Prostate gland (tissue), 2 donors: ENCODE measurements around the gene GHRL. TPM values are rescaled to one million over a fixed set of nuclear protein-coding genes. Genes with fewer than 3 reads are reported as not detected.

Experiments
- DNase-seq: peaks from one replicate; pipeline ENCODE4 v3.0.0-alpha.2; 2019; ENCODE audit warnings: low spot score
- H3K27ac ChIP-seq, 2 donors: fragments of 200-600 bp; sonication (generic); 2 replicates each; pipeline ENCODE4 v1.5.1; 2017 to 2019
- H3K27me3 ChIP-seq: fragments of 200-600 bp; sonication (generic); replicated peaks from 2 replicates; pipeline ENCODE4 v1.5.1; 2019; ENCODE audit not compliant: insufficient read depth
- H3K36me3 ChIP-seq, 2 donors: fragments of 200-600 bp; sonication (generic); 1 replicate in 1 of 2; 2 replicates in 1 of 2; pipeline versions ENCODE4 v1.5.1 to v1.8.1; 2017 to 2019
- H3K4me1 ChIP-seq: fragments of 200-600 bp; sonication (generic); replicated peaks from 2 replicates; pipeline ENCODE4 v1.5.1; 2019
- H3K4me3 ChIP-seq, 2 donors: fragments of 200-600 bp; sonication (generic); 2 replicates each; pipeline ENCODE4 v1.5.1; 2017 to 2019
- H3K9me3 ChIP-seq: fragments of 200-600 bp; sonication (generic); 2 replicates; pipeline ENCODE4 v1.5.1; 2017
- CTCF ChIP-seq, 4 experiments: fragments of 200-600 bp in 2 of 4; fragments of 450-650 bp in 2 of 4; sonication (generic) in 2 of 4; IDR thresholded peaks; 1 replicate in 3 of 4; 2 replicates in 1 of 4; pipeline ENCODE4 v1.5.1; 2016 to 2019; ENCODE audit warnings: antibody characterized with exemption in 4 of 4, mild to moderate bottlenecking in 2 of 4, moderate library complexity in 2 of 4
- POLR2A ChIP-seq: fragments of 450-650 bp; IDR thresholded peaks from one replicate; pipeline ENCODE4 v1.6.1; 2016; ENCODE audit warnings: antibody characterized with exemption, mild to moderate bottlenecking
- POLR2AphosphoS5 ChIP-seq: sonication (generic); formaldehyde crosslinking; IDR thresholded peaks from one replicate; pipeline ENCODE4 v1.6.1; 2017; ENCODE audit warnings: antibody characterized with exemption
- WGBS: methylation state at CpG from one replicate; pipeline ENCODE4 v1.1.5; 2018; 5-methylcytosine and 5-hydroxymethylcytosine counted together
- intact Hi-C: fragments of 100-400 bp; cut with DNase I; formaldehyde crosslinking; loops from one replicate; pipeline ENCODE4 v1.14.2; 2022
- total RNA-seq, 2 donors: library from RNA; depleted of rRNA; stranded (reverse); fragments of >200 nt; gene quantifications; one replicate each; pipeline ENCODE4 v1.1.0, GENCODE V29; 2016

Gene GHRL
- total RNA-seq, 2 donors from 2014 or later = 3.0 TPM; not detected in 1

GRCh38 chr3:10336761-10337160, 44.0 kb upstream of the GHRL start:
- H3K4me3 ChIP-seq = no peak overlapping the region
- DNase-seq = no peak
- no peak overlapping the region for H3K27ac ChIP-seq
- WGBS = 92% methylated on average over 11 of the region's 11 CpGs
- intact Hi-C loops = no loop called here
- no peaks in the 10 kb centered on the region for H3K9me3 ChIP-seq
- no peaks in the 10 kb centered on the region for H3K27me3 ChIP-seq
- no peaks in the 10 kb centered on the region for H3K36me3 ChIP-seq
- TF ChIP-seq POLR2A (no peak), POLR2AphosphoS5 (no peak), CTCF (IDR thresholded peaks at IDR 0.05) (no peak)
- no peaks in the 10 kb centered on the region for H3K4me1 ChIP-seq

GRCh38 chr3:10335871-10336622, 43.3 kb upstream of the GHRL start:
- intact Hi-C loops = no loop called here
- DNase-seq = no peak
- WGBS = 81% methylated on average over 29 of the region's 29 CpGs
- TF ChIP-seq POLR2AphosphoS5 (no peak), CTCF (IDR thresholded peaks at IDR 0.05) (no peak)
- Histone ChIP-seq H3K4me1 (no peaks in the 10 kb centered on the region), H3K27ac (no peak overlapping the region), H3K9me3 (no peaks in the 10 kb centered on the region), H3K36me3 (no peaks in the 10 kb centered on the region), H3K27me3 (no peaks in the 10 kb centered on the region), H3K4me3 (no peak overlapping the region)

DNA sequence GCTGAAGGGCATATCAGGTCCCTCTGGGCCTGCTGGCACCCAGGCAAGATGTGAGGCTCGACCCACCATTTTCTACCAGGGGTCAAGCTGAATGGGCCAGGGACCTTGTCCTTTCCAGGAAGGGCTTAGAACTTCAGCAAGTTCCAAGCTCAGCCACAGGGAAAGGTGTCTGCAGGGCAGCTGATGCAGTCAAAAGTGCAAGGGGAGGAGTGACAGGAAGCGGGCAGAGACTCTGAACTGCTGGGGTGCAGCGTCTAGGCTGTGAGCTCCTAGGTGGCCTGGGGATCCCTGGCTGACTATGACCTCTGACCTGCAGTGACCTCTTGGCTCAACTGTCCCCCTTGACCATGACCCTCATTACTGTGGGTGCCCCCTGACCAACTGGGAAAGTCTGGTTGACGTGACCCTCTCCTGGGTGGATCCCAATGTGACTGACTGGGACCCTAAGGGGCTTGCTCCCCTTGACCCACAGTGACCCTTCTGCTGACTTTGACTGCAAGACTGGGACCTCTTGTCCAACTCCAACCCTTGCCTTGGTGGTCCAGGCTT, 42.5 kb upstream of the GHRL start:
- Histone ChIP-seq H3K9me3 (no peaks in the 10 kb centered on the region), H3K27me3 (no peaks in the 10 kb centered on the region), H3K4me3 (no peak overlapping the region), H3K27ac (no peak overlapping the region), H3K36me3 (no peaks in the 10 kb centered on the region), H3K4me1 (no peaks in the 10 kb centered on the region)
- TF ChIP-seq POLR2AphosphoS5 (no peak), CTCF (IDR thresholded peaks at IDR 0.05) (no peak), POLR2A (no peak)
- DNase-seq = no peak
- 73% methylated on average over 4 of the region's 4 CpGs for WGBS
- intact Hi-C loops = no loop called here

DNA sequence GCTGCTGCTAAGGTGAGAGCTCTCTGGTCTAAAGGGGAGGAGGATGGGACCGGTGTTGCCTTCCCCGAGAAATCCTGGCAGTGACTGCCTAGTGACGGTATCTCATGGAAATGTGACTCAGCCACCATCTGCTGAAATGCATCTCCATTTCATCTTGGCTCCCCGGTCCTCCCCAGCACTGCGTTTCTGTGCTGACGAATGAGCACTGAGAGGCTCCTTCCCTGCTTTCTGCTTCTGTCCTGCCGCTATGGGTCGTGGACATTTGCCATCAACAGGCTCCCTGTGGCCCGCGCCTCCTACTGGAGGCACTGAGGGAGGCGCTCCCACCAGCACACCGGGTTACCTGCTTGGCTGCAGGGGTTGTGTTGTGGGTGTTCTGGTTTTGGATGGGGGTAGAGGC, 41.7 kb upstream of the GHRL start:
- DNase-seq = no peak
- Histone ChIP-seq H3K27ac (no peak overlapping the region), H3K36me3 (no peaks in the 10 kb centered on the region), H3K9me3 (no peaks in the 10 kb centered on the region), H3K27me3 (no peaks in the 10 kb centered on the region), H3K4me1 (no peaks in the 10 kb centered on the region), H3K4me3 (no peak overlapping the region)
- TF ChIP-seq CTCF (IDR thresholded peaks at IDR 0.05) = no peak
- no peak for TF ChIP-seq POLR2A
- no peak for TF ChIP-seq POLR2AphosphoS5
- 55% methylated on average over 11 of the region's 12 CpGs for WGBS
- intact Hi-C loops = no loop called here

- no peak for DNase-seq
- no peaks in the 10 kb centered on the region for H3K9me3 ChIP-seq
- H3K27me3 ChIP-seq = no peaks in the 10 kb centered on the region
- H3K4me3 ChIP-seq = no peak overlapping the region
- no peak overlapping the region for H3K27ac ChIP-seq
- WGBS = 76% methylated on average over 11 of the region's 11 CpGs
- no peak for TF ChIP-seq POLR2AphosphoS5
- no peak for TF ChIP-seq CTCF (IDR thresholded peaks at IDR 0.05)
- TF ChIP-seq POLR2A = no peak
- H3K36me3 ChIP-seq = no peaks in the 10 kb centered on the region
- intact Hi-C loops = no loop called here
- no peaks in the 10 kb centered on the region for H3K4me1 ChIP-seq
These were observed 41.3 kb upstream of the GHRL start for GRCh38 chr3:10334042-10334441.
